Subcutaneous adipose tissue (tissue), 4 donors: ENCODE results near the gene TUBG2. TPM values are rescaled to one million over a fixed set of nuclear protein-coding genes. Genes with fewer than 3 reads are reported as not detected.

ENCODE experiments used
- total RNA-seq, 4 donors: library from RNA; depleted of rRNA; stranded (reverse); fragments of >200 nt; gene quantifications; one replicate each; pipeline ENCODE4 v1.1.0, GENCODE V29; 2016
- TF ChIP-seq, protein P1 (sequence below): fragments of 450-650 bp; IDR thresholded peaks from one replicate; pipeline ENCODE4 v1.5.1; 2016; ENCODE audit warnings: low read depth, mild to moderate bottlenecking, control low read depth, antibody characterized with exemption, moderate library complexity

TUBG2 gene
- total RNA-seq, 4 donors from 2014 or later: 12.1 to 29.6 (median 21.2) TPM

DNA sequence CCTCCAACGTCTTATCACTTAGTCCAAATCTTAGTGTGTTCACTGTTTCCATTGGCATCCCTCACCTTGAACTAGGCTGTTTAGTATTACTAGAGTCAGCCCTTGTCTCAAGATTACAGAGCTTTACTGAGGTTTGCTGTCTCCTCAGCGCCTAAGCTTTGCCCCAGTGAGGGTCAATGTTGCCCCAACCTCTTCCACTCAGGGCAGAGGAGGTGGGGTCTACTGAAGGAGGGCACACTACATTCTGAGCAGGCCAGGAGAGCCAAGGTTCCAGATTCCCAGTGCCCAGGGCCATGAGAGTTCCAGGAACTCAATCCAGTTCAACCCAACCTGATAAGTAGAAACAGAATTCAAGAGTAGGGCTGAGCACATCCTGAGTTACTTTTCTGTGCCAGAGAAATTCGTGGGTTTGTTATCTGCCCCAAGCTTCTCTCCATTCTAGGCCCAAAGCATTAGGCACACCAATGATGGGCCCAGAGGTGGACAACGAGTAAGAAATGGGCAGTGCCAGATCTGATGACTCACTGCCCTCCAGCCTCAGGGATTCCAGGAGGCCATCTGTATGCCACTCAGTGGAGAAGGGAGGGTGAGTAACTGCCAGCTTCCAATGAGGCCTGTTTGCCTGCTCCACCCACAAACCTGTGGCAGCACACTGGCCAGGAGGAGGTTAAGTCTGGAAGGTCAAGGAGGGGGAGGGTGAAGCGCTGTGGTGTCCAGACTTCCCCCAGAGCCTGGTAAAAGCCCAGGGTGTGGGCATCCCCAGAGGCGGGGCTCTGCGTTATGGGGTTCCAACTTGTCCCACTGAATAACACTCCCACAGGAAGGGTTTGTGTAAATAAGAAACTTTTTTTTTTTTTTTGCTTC lies 8.2 kb downstream of the TUBG2 start:
- TF ChIP-seq, protein P1, sequence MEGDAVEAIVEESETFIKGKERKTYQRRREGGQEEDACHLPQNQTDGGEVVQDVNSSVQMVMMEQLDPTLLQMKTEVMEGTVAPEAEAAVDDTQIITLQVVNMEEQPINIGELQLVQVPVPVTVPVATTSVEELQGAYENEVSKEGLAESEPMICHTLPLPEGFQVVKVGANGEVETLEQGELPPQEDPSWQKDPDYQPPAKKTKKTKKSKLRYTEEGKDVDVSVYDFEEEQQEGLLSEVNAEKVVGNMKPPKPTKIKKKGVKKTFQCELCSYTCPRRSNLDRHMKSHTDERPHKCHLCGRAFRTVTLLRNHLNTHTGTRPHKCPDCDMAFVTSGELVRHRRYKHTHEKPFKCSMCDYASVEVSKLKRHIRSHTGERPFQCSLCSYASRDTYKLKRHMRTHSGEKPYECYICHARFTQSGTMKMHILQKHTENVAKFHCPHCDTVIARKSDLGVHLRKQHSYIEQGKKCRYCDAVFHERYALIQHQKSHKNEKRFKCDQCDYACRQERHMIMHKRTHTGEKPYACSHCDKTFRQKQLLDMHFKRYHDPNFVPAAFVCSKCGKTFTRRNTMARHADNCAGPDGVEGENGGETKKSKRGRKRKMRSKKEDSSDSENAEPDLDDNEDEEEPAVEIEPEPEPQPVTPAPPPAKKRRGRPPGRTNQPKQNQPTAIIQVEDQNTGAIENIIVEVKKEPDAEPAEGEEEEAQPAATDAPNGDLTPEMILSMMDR: no peak

DNA sequence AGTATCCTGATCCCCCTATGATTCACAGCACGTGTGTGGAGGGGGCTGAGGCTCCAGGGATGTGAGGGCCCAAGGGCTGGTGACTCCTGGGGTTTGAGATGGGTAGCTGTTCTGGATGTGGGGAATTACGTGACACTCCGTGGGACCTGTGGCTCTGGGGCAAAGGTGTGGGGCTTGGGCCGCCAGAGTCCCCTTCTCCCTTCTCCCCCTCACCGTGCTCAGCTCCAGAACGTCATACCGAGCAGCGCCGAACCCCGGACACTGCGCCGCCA lies 10.6 kb downstream of the TUBG2 start:
- TF ChIP-seq, protein P1: no peak

DNA sequence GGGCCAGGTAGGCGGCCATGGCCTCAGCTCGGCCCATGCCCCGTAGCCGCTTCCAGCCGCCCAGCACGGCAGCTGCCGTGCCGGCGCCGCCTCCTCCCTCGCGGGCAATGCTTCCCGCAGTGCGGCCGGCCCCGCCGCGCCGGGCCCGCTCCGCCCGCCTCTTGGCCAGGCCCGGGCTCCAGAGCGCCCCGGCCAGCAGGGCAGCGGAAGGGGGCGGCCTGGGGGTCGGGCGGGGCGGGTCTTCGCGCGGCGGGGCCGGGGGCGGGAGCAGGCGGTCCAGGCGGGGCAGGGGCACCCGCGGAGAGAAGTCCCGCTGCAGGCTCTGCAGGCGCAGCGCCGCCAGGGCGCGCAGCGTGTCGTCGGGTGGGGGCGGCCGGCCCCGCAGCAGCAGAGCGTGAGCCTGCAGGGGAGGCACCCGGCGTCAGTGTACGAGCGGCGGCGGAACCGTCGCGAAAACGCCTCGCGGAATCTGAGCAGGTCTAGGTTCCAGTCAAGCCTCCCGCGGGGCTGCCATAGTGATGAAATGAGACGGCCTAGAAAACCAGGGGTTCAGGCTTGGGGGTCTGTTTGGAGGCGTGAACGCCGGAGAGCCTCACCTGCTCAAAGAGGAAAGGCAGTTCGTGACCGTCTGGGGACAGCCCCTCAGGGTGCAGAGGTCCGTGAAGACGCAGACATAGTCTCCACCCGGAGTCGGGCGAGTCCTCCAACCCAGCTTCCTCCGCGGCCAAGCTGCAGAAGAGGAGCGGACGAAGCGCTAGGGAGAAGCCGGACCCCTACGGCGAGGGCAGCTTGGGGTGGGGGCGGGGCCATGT lies 11.1 kb downstream of the TUBG2 start:
- TF ChIP-seq, protein P1: no peak

DNA sequence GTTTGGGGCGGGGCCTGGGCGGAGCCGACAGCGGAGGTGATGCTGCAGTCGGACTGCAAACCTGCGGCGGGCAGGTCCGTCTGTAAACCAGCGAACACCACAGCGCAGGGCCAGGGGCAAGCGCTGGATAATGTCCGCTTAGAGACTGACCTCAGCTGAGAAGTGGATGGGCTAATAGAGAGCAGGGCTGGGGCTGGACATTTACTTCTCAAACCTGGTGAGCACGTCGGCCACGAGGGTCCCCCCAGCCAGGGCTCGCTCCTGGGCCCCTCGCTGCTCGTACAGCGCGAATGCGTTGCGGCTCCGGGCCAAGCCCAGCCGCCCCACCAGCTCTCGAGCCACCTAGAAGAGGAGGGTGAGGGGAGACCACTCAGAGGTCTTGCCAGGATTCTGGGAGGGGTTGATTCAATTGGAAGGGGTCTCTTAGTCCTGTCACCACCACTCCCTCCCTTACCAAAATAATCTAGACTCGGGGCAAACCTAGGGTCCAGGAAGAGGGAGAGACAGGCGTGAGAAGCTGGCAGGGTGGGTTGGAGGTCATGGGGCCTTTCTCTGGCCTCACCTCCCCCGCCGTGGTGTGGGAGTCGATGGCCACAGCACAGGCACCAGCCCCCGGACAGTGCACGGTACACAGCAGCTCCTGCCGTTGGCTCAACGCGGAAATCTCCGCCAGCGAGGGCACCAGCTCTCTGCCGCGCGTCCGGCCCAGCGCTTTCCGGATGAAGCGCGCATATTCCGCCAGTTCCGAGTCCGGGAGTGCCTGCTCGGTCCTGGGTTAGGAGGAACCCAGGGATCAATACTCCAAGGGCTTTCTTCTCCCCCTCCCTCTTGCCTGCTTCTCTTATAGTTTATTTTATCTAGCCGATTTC lies 11.9 kb downstream of the TUBG2 start:
- TF ChIP-seq, protein P1: no peak

DNA sequence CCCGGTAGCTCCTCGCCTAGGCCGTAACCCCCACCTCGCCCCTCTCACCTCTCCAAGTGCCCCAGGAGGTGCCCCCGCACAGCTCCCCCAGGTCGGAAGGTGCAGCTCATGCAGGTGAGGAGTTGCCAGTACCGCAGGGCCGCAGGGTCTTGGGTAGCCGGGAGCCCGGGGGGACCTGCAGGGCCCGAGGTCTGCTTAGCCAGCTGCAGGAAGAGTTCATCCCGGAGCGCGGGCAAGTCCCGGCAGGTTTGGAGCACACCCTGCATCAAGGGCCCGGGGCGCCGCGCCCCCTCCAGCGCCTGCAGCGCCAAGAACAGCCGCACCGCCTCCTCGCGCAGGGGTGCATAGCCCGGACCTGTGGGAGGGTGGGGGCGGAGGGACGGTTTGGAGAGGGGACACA lies 13.0 kb downstream of the TUBG2 start:
- TF ChIP-seq, protein P1: no peak

DNA sequence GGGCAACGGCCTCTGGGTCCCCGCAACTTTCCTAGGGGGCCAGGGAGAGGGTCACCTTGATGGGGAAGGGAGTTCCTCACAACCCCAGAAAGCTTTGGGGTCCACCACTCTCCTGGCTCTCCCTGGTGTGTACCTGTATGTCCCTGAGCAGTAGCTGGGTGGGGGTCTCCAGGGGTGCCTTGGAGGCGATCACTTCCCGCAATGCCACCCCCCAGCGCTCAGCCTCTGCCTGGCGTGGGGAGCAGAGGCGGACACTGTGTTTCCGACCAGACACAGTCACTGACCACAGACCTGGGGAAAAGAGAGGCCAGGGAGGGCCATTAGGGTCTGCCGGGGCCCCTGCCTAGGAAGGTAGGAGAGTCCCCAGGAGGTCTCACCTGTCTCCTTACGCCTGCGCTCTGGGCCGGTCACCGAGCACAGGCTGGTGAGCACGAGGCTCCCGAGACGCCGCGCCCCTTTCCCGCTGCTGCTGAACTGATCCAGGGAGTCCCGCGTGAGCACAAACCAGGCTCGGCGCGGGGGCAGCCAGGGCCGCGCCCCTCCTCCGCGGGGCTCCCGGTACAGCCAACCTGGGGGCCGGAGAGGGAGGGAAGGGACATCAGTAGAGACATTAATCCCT lies 14.3 kb downstream of the TUBG2 start:
- TF ChIP-seq, protein P1: no peak
